Kidney (tissue), 14 donors: ENCODE data around the gene ABCA1. TPM values are rescaled to one million over a fixed set of nuclear protein-coding genes. Genes with fewer than 3 reads are reported as not detected.

Experiments used
- DNase-seq, 5 donors: peaks; one replicate each; pipeline ENCODE4 v3.0.0-alpha.2; 2013 to 2020
- FAIRE-seq: peaks from 2 replicates; lab custom pipeline; 2012; peaks lifted over from hg19 to GRCh38; lab: Jason Lieb, UNC
- H3K27ac ChIP-seq, 2 donors: one replicate each; pipeline ENCODE4 v1.7.0; 2013; ENCODE audit warnings: low read depth in 2 of 2, low read length in 2 of 2, inconsistent platforms in 1 of 2
- H3K27me3 ChIP-seq: one replicate; pipeline ENCODE4 v1.7.1; 2013; ENCODE audit warnings: low read length, inconsistent platforms; ENCODE audit not compliant: control insufficient read depth, insufficient read depth
- H3K36me3 ChIP-seq, 3 donors: one replicate each; pipeline versions ENCODE4 v1.7.0 to v1.7.1; 2013; ENCODE audit warnings: low read length in 3 of 3, control low read depth in 1 of 3, inconsistent platforms in 1 of 3; ENCODE audit not compliant: insufficient read depth in 3 of 3, control insufficient read depth in 2 of 3
- H3K4me1 ChIP-seq, 3 donors: one replicate each; pipeline versions ENCODE4 v1.7.0 to v1.7.1; 2013; ENCODE audit warnings: low read length in 3 of 3, inconsistent platforms in 1 of 3, low read depth in 1 of 3; ENCODE audit not compliant: control insufficient read depth in 2 of 3, insufficient read depth in 2 of 3
- H3K4me3 ChIP-seq, 3 donors: one replicate each; pipeline versions ENCODE4 v1.7.0 to v1.8.1; 2013; ENCODE audit warnings: low read length in 3 of 3, control low read depth in 1 of 3, inconsistent platforms in 1 of 3
- H3K9ac ChIP-seq, 3 donors: one replicate each; pipeline versions ENCODE4 v1.7.0 to v1.7.1; 2013; ENCODE audit warnings: low read length in 3 of 3, control low read depth in 1 of 3, inconsistent platforms in 1 of 3
- H3K9me3 ChIP-seq, 3 donors: one replicate each; pipeline versions ENCODE4 v1.7.0 to v1.7.1; 2013; ENCODE audit warnings: low read length in 3 of 3, control low read depth in 1 of 3, inconsistent platforms in 1 of 3; ENCODE audit not compliant: control insufficient read depth in 2 of 3, insufficient read depth in 1 of 3
- CTCF ChIP-seq: IDR thresholded peaks from 3 replicates; pipeline ENCODE4 v1.5.1; 2012; ENCODE audit warnings: mild to moderate bottlenecking, moderate library complexity, borderline replicate concordance; ENCODE audit not compliant: insufficient read depth; ENCODE audit errors: extremely low read depth
- intact Hi-C: fragments of 100-400 bp; cut with DNase I; formaldehyde crosslinking; loops from one replicate; pipeline ENCODE4 v1.11.1; 2022
- polyA plus RNA-seq: library from polyadenylated mRNA; stranded (reverse); fragments of 350-450 nt; fragmentation: Illumina TruSeq; extraction: RNeasy Lipid Tissue Mini Kit (QIAGEN cat#74804); gene quantifications from one replicate; pipeline ENCODE4 v1.2.3, GENCODE V29; 2014; ENCODE audit warnings: low read depth, low replicate concordance; ENCODE audit not compliant: insufficient read depth
- total RNA-seq: library from RNA; stranded (reverse); fragmentation: NEBNext Ultra II Directional; extraction: Animal tissue kit (Norgen Biotek cat#: 25700); gene quantifications from one replicate; pipeline ENCODE4 v1.2.1, GENCODE V29; 2021
- donor health status: control.
- donor health status: control.
- donor health status: control.
- donor health status: control.
- donor health status: control.
- donor health status: DM: yes; HTN: yes; CAD: no.
- donor health status: Normal renal cell carcinoma (clear cell type).

The ABCA1 gene
- total and polyA plus RNA-seq, 2 donors from 2014 or later: 1.4 to 26.1 TPM

DNA sequence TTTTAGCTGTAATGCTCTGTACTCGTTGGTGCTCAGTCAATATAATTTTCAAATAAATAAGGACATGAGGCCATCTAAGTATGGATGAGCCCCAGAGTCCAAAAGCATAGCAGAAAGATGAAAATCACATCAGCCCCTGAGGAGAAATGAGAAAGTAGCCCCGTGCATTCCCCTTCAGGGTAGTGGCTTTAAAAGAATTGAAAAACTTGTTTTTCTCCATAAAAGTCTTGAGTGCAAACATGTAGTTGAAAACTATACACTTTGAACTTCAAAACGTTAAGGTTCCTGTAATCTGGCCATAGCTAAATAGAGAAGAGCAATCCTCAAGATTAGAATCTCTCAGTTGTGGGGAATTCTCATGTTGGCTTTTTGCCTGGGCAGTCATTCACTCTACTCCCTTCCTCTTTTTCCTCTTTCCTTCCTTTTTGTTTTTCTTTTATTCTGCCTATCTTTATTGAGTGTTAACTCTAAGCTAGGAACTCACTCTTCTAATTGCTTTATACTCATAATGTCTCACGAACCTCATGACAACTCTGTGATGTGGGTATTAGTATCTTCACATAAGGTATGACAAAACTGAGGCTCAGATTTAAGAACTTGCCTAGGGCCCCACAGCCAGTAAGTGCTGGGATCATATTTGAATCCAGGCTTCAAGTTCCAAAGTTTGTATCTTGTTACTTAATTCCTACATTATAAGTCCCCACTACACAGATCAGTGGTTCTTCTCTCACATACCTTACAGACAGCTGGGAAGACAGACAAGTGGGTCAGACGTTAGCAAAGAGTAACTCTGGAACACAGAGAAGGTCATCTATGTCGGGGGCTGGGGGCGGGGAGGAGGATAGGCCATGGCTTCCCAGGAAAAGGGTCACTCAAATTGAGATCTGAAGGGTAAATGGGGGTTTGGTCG is 46.4 kb upstream of the ABCA1 start:
- FAIRE-seq: no peak
- H3K9ac ChIP-seq: no peak overlapping the region
- no peak overlapping the region for H3K4me3 ChIP-seq
- H3K4me1 ChIP-seq: no peaks in the 10 kb centered on the region
- no peak for DNase-seq
- no peak overlapping the region for H3K27ac ChIP-seq
- intact Hi-C loops: no loop called here
- TF ChIP-seq CTCF: no peak
- H3K36me3 ChIP-seq: no peaks in the 10 kb centered on the region
- no peaks in the 10 kb centered on the region for H3K27me3 ChIP-seq
- H3K9me3 ChIP-seq: no peaks in the 10 kb centered on the region

GRCh38 chr9:104972242-104972866 is 44.4 kb upstream of the ABCA1 start:
- no peaks in the 10 kb centered on the region for H3K36me3 ChIP-seq
- DNase-seq (no peak), FAIRE-seq (no peak)
- no peak overlapping the region for H3K4me3 ChIP-seq
- intact Hi-C loops: no loop called here
- no peak overlapping the region for H3K9ac ChIP-seq
- no peaks in the 10 kb centered on the region for H3K9me3 ChIP-seq
- peaks cover 2 to 3% (median 2%) of the 10 kb centered on the region in 3 donors for H3K4me1 ChIP-seq
- H3K27ac ChIP-seq: no peak overlapping the region
- no peak for TF ChIP-seq CTCF
- H3K27me3 ChIP-seq: no peaks in the 10 kb centered on the region

- no peaks in the 10 kb centered on the region for H3K9me3 ChIP-seq
- no peak overlapping the region for H3K27ac ChIP-seq
- intact Hi-C loops: no loop called here
- H3K27me3 ChIP-seq: no peaks in the 10 kb centered on the region
- FAIRE-seq: no peak
- H3K4me1 ChIP-seq: peaks cover 2 to 3% (median 2%) of the 10 kb centered on the region in 3 donors
- H3K36me3 ChIP-seq: no peaks in the 10 kb centered on the region
- no peak for TF ChIP-seq CTCF
- no peak for DNase-seq
- H3K9ac ChIP-seq: no peak overlapping the region
- no peak overlapping the region for H3K4me3 ChIP-seq
Observed at GRCh38 chr9:104971511-104971910, 43.6 kb upstream of the ABCA1 start.
